HG03045 (cell line): Measurements from ENCODE around the gene PYROXD2.

ENCODE experiments used
- ATAC-seq: cut with Tn5 transposase; IDR thresholded peaks from one replicate; pipeline ENCODE4 v1.9.1; 2021; ENCODE audit warnings: mild to moderate bottlenecking, moderate library complexity; ENCODE audit not compliant: unreplicated experiment

PYROXD2 gene

DNA sequence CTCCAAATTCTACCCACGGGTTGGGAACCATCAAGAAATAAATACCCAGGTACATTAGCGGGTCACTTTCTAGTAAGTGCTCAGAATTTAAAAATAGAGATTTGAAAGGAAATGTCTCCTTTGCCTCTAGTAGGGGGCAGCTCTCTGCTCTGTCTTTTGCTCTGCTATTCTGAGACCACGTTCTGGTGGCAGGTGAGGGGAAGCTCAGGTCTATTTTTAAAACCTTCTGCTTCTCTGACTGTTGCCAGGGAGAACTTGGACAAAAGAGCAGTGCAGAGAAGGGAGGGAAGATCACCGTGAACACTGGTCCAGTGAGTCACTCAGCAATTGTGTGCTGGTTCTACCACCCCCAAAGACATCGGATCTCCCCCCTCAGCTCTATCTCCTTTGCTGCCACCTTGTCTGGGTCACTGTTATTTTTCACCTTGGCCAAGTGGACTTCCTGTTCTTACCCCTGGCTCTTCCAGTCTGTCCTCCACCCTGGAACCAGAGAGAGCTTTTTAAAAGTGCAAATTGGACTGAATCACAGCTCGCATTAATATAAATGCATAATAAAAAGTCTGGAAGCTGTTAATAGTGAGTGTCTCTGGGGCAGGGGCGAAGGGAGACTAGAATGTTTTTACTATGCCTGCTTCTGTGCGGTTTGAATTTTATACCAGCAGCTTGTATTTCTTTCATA lies 74.6 kb downstream of the PYROXD2 start:
- ATAC-seq: no peak

- ATAC-seq: no peak
Measured at GRCh38 chr10:98339799-98340198, 75.2 kb downstream of the PYROXD2 start.

DNA sequence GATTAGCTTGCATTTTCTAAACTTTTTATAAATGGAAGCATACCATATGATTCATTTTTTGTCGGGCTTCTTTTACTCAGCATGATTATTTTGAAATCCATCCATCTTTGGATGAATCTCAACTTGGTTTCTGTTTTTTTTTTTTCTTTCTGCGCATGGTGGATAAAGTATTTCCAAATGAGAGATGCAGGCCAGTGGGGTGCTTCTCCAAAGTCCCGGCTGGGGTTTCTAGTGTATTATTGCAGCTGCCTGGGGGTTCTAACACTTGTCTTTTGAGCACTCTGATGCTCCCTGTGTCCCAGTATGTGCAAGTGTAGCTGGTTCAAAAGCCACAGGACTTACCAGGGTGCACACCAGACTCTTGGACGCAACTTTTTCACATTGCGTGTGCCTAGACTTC lies 76.1 kb downstream of the PYROXD2 start:
- no peak for ATAC-seq

GRCh38 chr10:98338318-98338717 lies 76.7 kb downstream of the PYROXD2 start:
- ATAC-seq: no peak

GRCh38 chr10:98337484-98337883 lies 77.5 kb downstream of the PYROXD2 start:
- ATAC-seq: no peak
